ENCODE measurements around the gene TNFRSF19.
A peak's percentile ranks its signal among the peaks of the same experiment; 100 is the strongest.
"Not testable (repeated sequence)": the region's sequence is repeated elsewhere in the genome, so short reads cannot be mapped to it uniquely, and the experiment has no call there.

Gene TNFRSF19

DNA sequence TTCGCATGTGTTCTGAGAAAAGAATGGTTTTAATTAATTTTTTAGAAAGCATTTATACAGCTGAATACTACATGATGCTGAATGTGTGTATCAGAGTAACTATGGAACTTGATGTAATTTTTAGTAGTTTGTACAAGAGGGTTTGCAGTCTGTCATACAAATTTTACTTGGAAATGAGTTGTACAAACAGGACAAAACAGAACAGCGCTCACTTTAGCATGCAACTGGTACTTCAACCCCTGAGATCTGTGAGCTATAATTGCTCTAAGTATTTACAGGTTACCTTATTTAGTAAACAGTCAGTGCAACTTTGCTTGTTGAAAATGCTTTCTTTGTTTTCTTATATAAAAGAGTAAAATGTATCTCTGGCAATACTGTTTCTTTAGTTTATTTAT lies 706 bp downstream of the TNFRSF19 start:
- DNase-seq: no peak

DNA sequence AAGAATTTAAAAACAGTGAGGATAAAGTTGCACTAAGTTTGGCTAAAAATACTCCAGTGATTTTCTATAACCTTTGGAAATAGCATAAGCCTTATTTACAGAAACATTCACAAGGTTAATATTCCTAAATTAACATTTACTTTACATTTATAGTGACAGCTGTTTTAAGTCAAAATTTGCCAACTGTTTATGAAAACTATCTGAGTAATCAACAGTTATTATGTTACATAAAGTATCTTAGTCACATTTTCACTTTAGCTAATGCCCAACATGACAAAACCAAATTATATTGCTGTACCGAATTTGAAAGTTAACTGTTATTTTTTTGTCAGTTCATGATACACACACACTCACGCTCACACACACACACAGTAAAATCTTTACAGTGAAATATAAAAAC lies 1.2 kb downstream of the TNFRSF19 start:
- DNase-seq: no peak

DNA sequence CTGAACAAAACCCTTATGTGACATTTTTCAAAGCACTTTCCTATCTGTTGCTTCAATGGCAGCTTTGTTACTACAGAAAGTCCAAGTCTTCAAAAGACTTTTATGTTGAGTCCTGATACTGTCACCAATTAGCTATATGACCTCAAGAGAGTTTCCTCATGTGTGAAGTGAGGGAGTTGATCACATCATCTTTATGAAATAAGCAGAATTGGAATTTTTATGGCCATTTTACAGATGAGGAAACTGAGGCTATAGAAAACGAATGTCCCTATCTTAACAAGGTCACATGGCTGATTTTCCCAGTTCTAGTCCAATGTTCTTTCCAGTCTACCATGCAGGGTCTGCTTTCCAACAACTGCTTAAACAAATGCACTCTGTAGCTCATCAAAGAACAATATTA lies 2.6 kb downstream of the TNFRSF19 start:
- no peak for DNase-seq

- no peak for DNase-seq
Observed at GRCh38 chr13:23574421-23575145, 4.4 kb downstream of the TNFRSF19 start.

GRCh38 chr13:23575632-23576031 lies 5.4 kb downstream of the TNFRSF19 start:
- no peak for DNase-seq

- DNase-seq: peak; percentile 81
Observed at GRCh38 chr13:23578411-23579071, 8.3 kb downstream of the TNFRSF19 start.

GRCh38 chr13:23579072-23579895 lies 9.1 kb downstream of the TNFRSF19 start:
- DNase-seq: peak; percentile 94

DNA sequence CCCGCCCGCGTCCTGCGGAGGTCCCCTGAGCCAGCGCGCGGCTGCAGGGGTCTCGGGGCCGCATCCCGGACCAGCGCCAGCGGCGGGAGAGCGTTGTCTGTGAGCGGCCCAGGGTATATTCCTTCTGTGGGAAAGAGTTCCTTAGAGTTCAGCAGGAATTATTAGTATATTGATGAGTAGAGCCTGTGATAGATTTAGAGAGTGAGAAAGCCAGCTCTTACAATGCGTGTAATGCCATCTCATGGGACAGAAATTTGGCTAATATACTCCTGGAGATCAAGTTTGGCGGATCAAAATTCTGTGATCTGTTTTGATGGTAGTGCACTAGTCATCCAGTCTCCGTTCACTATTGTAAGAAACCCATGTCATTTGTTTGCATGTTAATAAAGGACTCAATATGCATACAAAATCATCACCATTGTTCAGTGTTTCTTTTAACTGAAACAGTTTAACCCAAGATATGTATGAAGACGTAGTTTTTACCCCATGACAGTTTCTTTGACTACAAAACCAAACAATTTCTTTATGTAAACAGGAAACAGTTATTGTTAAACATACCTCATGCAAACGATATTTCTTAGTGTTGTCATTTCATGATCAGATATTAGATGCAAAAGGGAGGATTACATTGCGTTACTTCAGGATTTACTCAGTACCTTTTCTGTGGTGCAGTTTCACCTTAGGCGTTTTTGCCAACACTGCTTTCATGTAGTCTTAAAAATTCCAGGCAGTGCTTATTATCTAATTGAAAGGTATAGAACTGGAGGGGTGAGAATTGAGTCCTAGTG lies 9.9 kb downstream of the TNFRSF19 start:
- no peak for DNase-seq

DNA sequence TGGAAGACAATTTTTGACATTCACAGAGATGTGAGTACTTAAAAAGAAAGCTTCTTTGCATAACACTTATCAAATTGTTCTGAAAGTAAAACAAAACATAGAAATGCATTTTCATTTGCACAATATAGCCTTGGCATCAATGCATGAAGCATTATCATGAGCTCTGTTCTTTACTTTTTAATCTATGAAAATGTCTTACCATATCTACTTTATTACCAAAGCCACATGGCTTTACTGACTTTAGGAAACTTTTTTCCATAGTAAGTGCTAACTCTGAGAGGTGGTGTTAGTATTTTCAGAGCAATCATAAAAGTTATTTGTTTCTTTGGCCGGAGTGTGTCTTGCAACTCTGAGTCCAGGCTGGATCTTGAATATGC lies 10.5 kb downstream of the TNFRSF19 start:
- no peak for DNase-seq

DNA sequence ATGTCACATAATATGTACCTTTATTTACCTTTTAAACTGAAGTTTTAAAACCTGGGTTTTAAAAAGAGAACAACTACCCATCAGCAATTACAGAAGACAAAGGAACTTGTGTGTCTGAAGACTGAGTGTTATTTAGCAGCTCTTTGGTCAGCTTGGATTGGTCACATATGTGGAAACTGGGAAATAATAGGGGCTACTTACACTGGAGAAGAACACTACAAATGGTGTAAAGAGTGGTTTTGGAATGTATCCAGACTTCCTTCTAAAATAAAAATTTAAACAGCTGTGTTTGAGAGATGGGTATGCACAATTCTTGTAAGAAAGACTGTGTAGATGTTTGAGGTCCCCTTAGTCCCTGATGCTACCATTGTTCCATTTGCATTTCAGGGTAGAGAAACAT lies 13.3 kb downstream of the TNFRSF19 start:
- DNase-seq: no peak

GRCh38 chr13:23584275-23584674 lies 14.1 kb downstream of the TNFRSF19 start:
- DNase-seq: no peak

GRCh38 chr13:23586336-23586735 lies 16.1 kb downstream of the TNFRSF19 start:
- DNase-seq: no peak

DNA sequence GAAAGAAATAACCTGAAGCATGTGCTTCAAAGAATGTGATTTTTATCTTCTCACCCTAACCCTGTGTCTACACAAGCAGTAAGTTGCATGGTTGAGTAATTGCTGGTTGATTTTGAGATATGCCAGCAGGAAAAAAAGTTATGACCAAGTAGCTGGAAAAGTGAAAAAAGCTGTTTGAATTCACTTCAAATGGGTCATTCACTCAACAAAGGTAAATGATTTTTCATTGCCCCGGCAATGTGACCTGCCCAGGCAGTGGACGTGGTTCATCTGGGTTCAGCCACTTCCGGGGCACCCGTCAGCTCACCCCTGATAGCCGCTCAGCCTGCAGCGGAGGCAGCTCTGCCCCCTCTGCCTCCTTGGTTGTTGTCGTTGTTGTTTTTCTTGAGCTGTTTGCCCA lies 18.5 kb downstream of the TNFRSF19 start:
- DNase-seq: no peak

DNA sequence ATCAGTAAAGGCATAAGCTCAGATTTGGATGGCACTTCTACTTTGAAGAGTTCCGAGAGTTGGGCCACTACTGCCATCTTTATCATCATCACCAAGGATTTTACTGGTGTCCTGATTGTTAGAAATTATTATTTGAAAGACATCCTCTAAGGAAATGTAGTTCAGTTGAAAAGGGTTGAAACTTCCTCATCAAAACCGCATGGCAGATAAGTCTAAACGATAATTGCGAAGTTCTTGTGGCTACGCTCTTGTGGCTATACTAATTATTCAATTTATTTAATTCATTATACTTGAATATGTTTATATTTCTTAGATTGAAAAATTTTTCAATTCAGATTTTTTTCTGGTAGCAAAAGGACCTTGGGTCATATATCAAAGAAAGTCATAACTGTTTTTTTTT lies 22.4 kb downstream of the TNFRSF19 start:
- no peak for DNase-seq

DNA sequence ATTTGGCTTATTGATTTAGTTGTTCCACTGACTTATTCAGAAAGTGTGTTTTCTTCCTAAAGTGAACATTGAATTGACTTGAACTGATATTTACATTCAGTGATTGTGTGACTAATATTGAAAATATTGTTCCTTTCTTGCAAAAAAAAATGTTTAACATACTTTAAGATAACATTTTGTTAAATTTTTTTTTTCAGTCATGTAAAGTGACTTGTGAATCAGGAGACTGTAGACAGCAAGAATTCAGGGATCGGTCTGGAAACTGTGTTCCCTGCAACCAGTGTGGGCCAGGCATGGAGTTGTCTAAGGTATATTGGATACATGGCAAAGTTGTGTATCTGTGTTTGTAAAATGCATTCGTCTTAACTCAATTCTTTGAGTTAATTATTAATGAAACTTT lies 22.9 kb downstream of the TNFRSF19 start:
- no peak for DNase-seq

DNA sequence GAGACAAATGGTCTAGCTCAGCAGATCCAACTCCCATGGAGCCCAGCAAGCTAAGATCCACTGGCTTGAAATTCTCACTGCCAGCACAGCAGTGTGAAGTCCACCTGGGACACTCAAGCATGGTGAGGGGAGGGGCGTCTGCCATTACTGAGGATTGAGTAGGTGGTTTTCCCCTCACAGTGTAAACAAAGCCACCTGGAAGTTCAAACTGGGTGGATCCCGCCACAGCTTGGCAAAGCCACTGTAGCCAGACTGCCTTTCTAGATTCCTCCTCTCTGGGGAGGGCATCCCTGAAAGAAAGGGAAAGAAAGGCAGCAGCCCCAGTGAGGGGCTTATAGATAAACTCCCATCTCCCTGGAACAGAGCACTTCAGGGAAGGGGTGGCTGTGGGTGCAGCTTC lies 24.1 kb downstream of the TNFRSF19 start:
- DNase-seq: not testable (repeated sequence)

DNA sequence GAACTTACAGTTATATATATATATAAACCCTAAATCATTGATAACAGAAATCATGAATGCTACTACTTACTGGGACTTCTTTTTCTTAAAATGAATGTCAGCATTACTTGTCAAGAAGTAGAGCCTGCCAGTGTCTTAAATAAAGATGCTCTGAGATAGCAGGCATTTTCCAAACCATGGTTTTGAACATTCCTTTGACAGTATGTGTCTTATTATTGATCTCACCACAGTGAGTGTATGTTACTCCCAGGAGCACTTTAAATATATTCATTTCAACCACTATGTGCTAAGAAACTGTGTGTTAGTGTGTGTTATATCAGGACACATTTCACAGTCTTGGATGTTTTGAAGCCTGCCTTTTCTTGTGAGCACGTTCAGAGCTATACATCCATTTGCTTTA lies 28.2 kb downstream of the TNFRSF19 start:
- DNase-seq: no peak

DNA sequence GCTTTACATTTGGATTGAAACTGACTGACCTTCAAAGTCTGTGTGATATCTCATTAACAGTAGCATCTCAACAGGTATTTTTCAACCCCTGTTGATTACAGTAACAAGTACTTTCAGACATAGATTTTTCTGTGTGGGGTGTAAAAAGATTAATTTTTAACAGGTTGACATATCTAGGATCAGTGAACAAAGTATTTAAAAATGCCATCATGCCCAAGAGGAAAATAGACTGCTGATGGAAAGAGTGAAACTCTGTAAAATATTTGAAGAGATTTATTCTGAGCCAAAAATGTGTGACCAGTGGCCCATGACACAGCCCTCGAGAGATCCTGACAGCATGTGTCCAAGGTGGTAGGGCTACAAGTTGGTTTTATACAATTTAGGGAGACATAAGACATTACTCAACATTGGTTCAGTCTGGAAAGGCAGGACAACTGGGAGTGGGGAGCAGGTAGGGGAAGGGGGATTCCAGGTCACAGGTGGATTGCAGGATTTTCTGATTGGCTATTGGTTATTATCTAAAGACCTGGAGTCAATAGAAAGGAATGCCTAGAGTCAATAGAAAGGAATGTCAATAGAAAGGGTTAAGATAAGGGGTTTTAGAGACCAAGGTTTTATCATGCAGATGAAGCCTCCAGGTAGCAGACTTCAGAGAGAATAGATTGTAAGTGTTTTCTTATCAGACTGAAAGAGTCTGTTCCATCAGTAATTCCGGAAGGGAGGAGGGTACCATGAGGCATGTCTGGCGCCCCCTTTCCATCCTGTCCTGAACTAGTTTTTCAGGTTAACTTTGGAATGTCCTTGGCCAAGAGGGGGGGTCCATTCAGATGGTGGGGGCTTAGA lies 29.1 kb downstream of the TNFRSF19 start:
- no peak for DNase-seq

DNA sequence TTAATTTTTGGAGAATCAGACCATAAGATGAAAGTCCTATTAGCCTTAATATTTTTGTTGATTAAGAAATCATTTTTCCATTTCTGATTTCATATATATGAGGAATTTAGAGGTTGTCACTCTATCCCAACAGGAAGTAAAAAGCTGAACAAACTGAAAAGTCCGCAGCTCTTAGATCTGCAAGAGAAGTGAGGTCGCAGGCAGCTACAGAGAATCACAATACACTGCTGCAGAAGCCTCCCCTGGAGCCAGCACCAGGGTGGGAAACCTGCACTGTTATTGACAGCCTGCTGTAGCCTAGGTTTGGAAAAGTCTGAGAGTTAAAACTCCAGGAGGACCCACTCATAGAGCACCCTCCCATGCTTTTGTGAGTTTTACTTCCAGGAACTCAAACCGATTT lies 29.9 kb downstream of the TNFRSF19 start:
- DNase-seq: no peak

DNA sequence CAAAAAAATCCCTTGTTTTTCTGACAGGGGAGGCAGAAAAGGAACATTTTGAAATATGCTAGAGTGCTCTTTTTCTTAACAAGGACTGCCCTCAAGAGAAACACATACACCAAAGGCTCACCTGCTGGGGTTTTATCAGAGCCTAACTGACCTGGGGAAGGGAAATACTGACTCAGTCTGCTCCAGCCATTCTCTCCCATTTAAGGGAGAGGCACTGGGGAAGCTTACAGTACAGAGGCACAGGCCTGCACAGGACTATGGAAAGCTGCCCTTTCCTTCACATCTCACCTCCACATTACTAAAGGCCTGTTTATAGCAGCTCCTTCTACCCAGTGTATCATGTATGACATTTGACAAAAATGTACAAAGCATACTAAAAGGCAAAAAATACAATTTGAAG lies 30.3 kb downstream of the TNFRSF19 start:
- no peak for DNase-seq

DNA sequence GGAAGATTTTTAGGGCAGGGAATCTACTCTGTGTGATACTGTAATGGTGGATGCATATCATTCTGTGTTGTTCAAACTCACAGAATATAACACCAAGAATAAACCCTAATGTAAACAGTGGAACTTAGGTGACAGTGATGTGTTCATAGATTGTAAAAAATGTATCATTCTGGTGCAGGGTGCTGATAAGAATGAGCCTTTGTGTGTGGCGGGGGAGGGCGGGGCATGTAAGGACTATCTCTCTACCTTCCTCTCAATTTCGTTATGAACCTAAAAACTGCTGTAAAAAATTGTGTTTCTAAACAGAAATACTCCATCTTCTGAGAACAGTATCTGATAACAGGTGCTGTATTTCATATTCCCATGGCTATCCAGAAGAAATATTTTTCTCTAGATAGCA lies 35.6 kb downstream of the TNFRSF19 start:
- DNase-seq: no peak

- DNase-seq: no peak
Observed at GRCh38 chr13:23608138-23608537, 37.9 kb downstream of the TNFRSF19 start.

Measured in activated CD4-positive, alpha-beta T cell treated with anti-CD3 and anti-CD28 coated beads for 48 hours (primary cell).